Measurements from ENCODE around the gene GRIK1. TPM values are rescaled to one million over a fixed set of nuclear protein-coding genes. Genes with fewer than 3 reads are reported as not detected.

GRIK1 gene
- total RNA-seq, 1 donor from 2014 or later: 5.1 TPM

DNA sequence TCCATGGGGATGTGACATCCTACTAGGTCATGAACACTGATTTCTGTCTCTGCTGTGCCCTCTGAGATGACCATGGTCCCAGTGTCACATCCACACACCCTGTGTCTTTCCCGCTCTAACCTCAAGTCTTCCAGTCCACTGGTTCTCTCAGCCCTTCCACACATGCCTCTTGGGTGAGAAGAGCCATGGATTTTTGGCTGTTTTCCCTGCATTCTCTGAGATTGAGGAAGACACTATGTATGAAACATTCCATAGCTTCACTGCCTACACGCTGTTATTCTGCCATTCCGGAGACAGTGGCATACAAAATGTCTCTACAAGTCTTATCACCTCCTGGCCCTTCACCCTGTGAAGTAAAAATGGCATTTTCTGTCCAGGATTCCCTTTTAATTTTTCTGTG lies 393.7 kb downstream of the GRIK1 start:
- DNase-seq (ENCODE audit: low spot score): no peak

DNA sequence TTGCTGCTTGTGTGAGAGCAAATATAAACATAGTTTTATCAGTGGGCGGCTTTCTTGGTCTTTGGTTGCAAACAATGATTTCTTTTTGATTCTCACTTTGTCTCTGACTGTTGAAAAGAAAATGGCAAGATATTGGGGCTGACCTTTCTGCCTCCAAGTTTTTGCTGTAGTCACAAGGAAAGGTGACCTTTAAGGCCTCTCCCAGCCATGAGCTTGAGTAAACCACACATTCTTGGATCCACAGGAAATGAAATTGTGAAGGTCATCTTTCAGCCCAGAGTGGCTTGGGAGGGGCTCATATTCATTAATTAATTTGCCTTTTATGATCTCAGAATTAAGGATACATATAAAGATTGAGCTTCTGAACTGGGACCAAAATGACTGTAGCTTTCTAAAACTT lies 399.5 kb downstream of the GRIK1 start:
- no peak for DNase-seq (ENCODE audit: low spot score)

DNA sequence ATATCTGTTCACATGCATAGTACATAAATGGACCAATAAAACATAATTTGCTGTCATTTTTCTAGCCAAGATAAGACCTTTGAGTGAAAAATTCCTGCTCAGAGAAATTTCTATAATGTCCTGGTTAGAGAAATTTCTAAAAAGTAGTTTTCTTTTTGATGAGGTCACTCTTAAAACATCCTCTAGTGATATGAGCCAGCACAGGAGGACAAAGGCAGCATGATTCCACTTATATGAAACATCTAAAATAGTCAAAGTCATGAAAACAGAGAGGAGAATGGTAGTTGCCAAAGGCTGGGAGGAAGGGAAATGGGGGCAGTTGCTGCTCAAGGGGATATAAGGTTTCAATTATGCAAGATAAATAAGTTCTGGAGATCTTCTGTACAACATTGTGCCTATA lies 401.7 kb downstream of the GRIK1 start:
- peak; percentile 25 for DNase-seq (ENCODE audit: low spot score)

DNA sequence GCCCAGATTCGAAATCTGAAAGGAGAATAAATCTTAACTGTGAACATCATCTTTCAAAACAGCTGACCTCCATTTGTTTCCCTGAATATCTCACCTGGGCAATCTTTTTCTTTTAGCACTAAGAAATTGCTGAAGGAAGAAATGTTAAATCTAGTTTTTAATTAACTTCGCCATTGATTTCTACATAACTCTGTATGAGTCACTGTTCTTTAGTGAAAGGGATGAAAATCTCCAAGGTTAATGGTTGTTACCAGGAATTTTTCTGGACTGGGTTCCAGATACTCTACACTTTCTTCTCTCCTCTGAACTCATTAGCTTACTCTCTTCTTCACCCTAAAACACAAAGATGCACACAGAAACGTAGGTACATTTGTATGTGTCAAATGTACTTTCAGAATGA lies 405.3 kb downstream of the GRIK1 start:
- DNase-seq (ENCODE audit: low spot score): no peak

DNA sequence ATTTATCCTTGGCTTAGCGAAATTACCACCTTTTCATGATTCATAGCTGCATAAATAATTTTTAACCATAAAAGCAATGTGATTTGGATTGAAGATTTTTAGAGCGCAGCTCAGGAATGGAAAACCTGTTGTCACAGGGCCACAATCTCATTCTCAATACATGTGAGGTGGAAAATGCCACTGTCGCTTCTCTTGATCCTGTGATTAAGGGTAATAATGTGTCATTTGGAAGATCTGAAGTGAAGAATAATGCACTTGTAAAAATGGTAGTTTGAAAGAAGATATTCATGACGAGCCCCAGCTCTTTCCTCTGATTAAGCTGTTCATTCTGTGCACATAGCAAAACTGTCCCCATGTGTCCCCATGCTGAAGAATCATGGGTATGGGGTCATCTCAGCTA lies 410.7 kb downstream of the GRIK1 start:
- DNase-seq (ENCODE audit: low spot score): no peak

DNA sequence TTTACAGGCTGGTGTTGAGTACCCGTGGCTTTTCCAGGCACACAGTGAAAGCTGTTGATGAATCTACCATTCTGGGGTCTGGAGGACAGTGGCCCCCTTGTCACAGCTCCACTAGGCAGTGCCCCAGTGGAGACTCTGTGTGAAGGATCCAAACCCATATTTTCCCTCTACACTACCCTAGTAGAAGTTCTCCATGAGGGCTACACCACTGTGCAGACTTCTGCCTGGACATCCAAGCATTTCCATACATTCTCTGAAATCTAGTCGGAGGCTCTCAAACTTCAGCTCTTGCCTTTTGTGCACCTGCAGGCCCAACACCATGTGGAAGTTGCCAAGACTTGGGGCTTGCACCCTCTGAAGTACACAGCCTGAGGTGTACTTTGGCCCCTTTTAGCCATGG lies 413.3 kb downstream of the GRIK1 start:
- no peak for DNase-seq (ENCODE audit: low spot score)

DNA sequence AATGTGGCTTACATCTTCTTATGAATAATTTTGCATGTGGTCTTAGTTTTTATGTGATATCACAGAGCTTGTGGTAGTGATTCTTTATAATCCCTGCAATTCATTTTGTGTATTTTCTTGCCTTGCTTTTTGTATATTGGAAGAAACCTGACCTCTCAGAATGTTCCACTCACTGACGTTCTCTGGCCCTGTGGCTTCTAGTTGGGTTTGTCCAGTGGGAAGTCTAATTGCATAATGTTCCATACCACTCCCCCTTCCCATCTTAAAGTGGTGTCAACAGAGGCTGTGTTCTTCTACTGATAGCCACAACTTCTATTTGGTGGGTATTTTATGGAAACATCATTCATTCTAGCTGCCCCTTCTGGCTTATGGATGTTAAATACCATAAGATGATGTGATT lies 415.7 kb downstream of the GRIK1 start:
- no peak for DNase-seq (ENCODE audit: low spot score)

DNA sequence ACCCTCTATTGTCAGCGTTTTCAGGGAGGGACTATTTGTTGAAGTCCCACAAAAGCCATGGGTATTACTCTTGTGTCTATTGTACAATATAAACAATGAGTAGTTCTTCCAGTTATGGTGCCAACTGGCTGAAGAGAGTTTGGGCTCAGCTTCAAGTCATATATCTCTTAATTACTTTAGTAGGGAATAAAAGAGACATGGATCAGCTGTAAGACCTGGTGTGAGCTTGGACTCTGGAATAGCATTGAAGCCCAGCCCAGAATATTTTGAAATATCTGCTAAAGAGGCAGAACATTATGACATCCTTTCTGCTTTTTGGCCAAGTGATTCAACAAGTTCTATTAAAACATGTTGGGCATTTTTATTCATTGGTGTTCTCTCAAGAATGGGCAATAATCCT lies 416.1 kb downstream of the GRIK1 start:
- peak; percentile 14 for DNase-seq (ENCODE audit: low spot score)

DNA sequence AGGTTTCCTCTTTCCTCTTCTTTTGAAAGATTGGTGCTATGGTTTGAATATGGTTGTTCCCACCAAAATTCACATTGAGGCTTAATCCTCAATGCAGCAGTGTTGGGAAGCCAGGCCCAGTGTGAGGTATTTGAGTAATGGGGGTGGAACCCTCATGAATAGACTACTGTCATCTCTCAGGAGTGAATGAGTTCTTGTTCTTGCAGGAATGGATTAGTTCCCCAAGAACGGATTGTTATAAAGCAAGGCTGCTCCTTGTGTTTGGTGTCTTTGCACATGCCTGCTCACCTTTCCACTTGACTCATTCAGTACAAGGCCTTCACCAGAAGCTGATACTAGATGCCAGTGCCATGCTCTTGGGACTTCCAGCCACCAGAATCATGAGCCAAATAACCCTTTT lies 417.9 kb downstream of the GRIK1 start:
- DNase-seq (ENCODE audit: low spot score): no peak

DNA sequence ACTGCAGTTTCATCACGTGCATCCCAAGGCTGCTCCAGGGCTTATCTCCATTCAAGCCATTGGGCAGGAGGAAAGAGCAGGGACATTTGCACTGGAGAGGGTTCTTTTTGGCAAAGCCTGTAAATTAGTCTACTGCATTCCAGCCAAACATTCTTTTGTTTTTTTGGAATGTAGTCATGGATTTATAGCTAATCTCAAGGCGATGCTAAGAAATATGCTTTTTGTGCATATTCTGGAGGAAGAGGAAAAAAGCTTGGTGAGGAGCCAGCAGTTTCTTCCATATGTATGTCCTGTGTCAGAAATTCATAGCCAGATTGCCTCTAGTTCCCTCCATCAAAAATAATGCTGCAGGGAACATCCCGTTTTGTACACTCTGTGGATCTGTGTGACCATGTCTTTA lies 419.6 kb downstream of the GRIK1 start:
- DNase-seq (ENCODE audit: low spot score): peak; percentile 30

DNA sequence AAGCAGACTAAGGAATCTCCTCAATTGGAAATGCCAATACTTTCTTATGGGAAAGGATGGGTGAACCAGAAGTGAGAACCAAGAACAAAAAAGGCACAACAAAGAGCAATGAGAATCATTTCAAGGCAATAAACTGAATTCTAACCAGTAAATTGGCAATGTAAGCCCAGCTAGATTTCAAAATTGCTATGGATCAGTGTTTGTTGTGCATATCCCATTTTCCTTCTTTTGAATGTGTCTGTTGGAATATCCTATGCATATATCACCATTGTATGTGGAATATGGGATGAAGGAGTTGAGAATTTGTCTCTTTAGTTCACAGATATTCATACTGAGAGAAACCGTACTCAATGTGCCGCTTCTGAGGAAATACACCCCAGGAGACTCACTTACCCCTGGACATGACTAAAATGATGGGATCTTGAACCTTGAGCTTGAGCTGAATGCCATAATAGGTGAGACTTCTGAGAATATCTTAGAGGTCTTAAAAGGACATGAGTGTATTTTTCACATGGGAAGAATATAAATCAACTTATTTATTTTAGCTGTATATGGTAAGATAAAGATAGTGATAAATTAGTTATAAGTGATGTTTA lies 425.0 kb downstream of the GRIK1 start:
- DNase-seq (ENCODE audit: low spot score): no peak

DNA sequence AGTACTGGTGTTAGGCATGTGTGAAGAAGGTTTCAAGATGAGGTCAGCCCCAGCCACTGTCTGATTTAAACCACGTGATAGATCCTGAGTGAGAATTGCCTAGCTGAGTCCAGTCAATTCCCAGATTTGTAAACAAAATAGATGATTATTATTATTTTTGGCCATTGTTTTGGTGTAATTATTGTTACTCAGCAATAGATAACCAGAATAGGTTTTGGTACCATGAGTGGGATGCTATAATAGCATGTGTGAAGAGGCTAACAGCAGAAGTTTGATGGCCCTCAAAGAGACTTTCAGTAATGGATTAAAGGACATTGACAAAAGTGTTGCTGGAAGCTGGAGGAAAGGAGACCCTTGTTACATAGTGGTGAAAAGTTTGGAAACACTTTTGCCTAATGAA lies 426.3 kb downstream of the GRIK1 start:
- DNase-seq (ENCODE audit: low spot score): no peak

DNA sequence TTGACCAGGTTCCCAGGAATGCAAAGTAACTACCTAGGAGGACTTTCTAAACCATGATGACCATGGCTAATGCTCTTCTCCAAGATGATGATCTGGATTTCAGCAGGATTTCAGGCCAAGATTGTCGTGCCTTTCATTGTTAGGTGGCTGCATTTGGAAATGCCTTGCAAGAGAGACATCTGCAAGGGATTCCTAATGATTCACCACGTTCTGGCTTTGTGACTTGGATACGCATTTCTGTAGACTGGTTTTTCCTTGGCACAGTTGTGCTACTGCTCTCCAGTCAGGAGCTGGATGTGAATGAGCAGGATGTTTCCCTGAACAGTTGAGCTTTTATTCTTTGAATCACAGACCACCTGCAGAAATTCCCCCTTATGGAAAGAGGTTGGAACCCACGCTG lies 428.7 kb downstream of the GRIK1 start:
- DNase-seq (ENCODE audit: low spot score): no peak

DNA sequence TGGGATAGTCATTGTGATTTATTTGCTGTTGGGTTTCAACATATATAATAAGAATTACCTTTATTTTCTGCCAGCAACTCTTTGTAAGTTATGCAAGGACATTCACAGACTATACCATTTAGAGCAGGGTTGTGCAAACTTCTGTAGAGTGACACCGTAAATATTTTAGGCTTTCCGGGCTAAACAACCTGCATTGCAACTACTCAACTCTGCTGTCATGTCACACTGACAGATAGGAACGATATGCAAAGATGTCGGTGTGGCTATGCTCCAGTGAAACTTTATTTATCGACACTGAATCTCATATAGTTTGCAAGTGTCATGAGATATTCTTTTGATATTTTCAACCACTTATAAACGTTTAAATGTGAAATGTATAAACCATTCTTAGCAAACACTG lies 430.7 kb downstream of the GRIK1 start:
- DNase-seq (ENCODE audit: low spot score): no peak

DNA sequence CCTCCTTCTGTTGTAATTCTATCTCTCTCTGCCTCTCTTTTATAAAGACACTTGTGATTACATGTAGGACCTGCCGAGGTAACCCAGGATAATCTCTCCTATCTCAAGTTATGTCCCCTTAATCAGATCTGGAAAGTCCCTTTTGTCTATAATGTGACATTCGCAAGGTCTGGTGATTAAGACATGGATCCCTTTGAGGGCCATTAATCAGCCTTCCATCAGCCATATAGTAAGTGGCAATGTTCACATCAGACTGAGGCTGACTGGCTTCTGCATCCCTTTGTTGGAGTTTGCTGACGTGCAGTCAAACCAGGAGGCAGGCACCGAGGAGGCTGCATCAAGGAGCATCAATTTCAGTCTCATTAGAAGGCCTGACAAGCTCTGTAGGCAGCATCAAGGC lies 431.5 kb downstream of the GRIK1 start:
- DNase-seq (ENCODE audit: low spot score): no peak

DNA sequence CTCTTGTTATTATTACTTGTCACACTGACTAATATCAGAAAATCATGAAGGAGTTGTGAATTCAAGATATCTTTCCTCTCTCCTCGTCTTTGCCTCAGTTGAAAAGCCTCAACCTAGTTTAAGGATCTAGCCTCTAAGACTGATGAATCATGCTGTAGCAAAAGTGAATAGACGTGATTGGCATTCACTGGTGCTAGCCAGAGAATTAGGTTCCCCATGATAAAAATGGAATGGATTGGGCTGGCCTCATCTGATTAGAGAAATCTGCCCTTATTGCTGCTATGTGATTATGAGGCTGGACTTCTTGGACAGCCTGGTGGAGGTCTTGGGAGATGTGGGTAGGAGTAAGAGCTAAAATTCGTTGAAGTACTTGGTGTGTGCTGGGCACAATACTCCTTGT lies 432.8 kb downstream of the GRIK1 start:
- no peak for DNase-seq (ENCODE audit: low spot score)

DNA sequence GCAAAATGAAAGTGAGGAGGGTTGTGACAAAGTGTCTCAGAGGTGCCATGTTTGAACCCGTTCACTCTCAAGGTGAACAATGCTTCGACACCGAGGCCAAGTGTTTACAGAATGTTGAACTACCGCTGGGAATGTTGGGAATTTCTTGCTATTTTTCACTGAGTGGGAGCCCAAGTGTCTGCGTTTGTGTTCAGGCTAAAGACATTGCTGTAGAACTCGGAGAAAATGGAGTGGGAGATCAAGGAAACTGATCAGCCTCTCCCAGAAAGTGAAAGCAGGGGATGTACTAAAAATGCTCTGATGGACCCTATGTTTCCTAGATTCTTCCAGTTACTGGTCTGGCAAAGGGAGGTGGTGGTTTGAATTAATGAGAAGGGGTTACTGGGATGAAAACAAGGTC lies 433.6 kb downstream of the GRIK1 start:
- DNase-seq (ENCODE audit: low spot score): no peak

DNA sequence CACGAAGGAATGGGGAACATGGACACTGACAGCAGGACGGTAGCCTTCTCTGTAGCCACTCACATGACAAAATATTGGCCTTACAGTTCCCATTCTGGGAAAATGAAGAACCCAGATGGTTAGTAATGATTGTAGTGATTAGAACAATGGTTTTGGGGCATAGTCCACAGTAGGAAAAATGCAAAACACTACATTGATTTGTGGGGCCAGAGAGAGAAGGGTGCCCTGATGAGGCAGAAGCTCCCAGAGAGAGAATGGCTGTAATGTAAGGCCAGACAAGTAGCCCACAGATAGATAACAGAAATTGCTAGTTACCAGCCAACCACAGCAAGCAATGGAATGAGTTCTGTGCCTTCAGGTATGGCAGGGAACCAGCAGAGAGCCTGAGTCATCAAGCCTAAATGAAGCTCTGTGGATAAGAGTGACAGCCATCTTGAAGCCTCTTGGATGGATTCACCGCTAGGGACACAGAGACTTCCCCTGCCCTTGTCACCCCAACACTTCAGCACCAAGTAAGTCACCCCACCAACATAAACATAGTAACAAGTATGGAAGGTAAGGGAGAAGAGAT lies 435.0 kb downstream of the GRIK1 start:
- DNase-seq (ENCODE audit: low spot score): no peak

DNA sequence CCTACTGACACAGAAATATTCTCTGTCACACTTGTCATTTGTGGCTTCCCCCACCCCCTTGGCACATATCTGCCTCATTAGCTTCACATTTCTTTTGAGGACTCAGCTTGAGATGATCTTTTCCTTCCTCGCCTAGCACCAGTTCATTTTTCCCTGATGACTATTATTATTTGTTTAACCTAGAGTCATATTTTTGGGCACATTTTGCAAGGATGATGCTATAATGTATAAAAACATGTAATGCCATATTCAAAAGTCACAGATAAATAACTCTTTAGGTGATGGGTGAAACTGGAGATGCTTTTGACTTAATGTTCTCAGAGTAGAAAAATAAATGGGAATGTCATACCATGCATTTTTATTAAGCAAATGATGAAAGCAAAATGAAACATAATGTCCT lies 438.3 kb downstream of the GRIK1 start:
- no peak for DNase-seq (ENCODE audit: low spot score)

DNA sequence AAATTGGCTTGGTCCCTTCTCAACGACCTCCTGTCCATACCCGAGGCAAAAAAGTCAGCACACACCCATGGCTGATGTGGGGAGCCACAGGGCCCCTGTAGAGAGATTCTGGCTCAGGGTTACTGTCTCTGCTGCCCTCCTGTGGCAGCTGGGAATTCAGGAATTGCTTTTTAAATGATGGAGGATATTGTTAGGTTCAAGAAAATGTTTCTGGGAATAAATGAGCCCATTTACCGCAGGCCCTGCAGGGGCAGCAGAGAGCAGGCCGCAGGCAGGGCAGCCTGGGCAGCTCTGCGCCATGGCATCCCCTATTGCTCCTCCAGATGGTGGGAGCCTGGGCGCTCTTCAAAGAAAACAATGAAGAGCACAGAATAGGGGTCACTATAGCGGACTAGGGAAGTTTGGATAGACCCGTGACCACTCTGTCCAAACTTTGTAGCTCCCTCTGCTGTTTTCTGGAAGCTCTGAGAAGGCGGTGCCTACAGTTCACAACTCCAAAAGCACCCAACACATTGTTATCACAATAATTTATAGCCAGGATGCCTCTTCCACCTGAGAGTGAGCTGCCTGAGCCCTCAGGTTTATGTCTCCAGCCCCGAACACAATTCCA lies 440.0 kb downstream of the GRIK1 start:
- no peak for DNase-seq (ENCODE audit: low spot score)

DNA sequence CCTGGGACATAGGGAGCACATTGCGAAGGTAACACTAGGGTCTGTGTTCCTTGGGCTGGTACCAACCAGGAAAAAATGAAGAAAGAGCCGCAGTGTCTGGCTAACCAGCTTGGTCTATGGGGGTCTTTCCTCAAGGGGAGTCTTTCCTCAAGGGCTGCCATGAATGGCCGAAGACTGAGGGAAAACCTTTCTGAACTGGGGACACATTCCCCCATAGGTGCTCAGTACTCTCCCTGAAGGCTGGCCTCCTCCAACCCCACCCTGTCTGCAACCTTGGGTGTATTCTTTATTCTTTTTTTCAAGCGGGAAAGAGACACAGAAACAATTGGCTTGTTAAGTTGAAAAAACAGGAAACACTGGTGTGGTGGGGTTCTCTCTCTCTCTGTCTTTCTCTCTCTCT lies 440.6 kb downstream of the GRIK1 start:
- DNase-seq (ENCODE audit: low spot score): no peak

DNA sequence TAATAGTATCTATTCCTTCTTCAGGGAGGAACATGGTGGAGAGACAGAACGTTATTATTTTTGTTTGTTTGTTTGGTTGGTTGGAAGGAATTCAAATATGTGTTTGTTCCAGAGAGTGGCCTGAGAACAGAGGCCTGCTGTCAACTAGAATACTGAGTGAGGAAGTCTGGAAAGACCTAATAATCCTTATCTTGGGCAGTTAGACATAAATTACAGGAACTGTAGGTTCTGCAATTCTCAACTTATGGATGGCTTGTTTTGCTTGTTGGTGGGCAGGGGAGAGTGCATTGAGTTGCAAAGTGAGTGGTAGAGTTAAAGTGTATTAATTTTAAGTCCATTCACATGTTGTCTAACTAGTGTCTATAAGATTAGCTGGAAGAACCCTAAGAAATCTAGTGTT lies 443.5 kb downstream of the GRIK1 start:
- DNase-seq (ENCODE audit: low spot score): no peak

DNA sequence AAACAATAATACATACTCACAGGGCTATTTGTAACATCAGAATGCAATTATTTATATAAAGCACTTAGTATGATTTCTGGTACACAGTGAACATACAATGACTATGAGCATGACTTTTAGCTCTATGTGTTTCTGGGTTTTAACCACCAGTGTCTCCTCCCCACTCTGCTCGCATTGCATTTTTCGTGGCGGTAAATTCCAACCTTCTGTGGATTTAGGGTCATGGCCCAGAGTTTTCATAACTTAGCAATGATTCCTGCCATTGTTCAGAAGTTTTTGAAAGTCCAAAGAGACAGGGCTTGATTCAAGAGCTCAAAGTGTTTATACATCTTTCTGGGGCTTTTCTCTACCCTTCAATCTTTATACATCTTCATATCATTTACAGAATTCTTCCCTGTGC lies 449.8 kb downstream of the GRIK1 start:
- no peak for DNase-seq (ENCODE audit: low spot score)

DNA sequence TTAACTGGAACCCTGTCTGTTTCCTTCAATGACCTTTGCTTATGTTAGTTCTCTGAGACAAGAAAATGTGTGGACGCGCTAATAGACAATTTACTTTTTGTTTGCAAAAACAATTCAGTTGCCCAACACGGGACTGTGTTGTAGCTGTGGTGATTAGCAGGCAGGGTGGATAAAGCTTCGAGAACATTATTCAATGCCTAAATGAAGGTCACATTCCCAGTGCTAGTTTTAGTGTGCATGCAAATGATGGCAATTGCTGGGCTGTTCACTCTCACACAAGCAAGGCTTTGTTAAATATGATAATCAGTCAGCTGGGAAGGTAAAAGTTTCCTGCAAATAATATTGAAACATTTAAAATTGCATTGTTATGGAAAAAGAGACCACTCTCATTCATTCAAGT lies 452.6 kb downstream of the GRIK1 start:
- DNase-seq (ENCODE audit: low spot score): no peak
